Fibroblast of peridontal ligament (primary cell): ENCODE results near the gene USP34.
A peak's percentile ranks its signal among the peaks of the same experiment; 100 is the strongest.
"Not testable (repeated sequence)": the region's sequence is repeated elsewhere in the genome, so short reads cannot be mapped to it uniquely, and the experiment has no call there.

Source experiments
- DNase-seq: peaks from one replicate; pipeline ENCODE4 v3.0.0-alpha.2; 2010; ENCODE audit errors: extremely low read depth

The USP34 gene

GRCh38 chr2:61252031-61252430, 218.9 kb downstream of the USP34 start:
- no peak for DNase-seq

- no peak for DNase-seq
These were observed 221.3 kb downstream of the USP34 start for GRCh38 chr2:61249521-61250071.

GRCh38 chr2:61247204-61247812, 223.6 kb downstream of the USP34 start:
- DNase-seq, result peak; percentile 97

GRCh38 chr2:61244694-61245093, 226.2 kb downstream of the USP34 start:
- peak; percentile 15 for DNase-seq

- no peak for DNase-seq
These were observed 229.6 kb downstream of the USP34 start for GRCh38 chr2:61241266-61241665.

- no peak for DNase-seq
These were observed 232.5 kb downstream of the USP34 start for GRCh38 chr2:61238219-61239012.

GRCh38 chr2:61235716-61236115, 235.2 kb downstream of the USP34 start:
- DNase-seq, result no peak

GRCh38 chr2:61233581-61233980, 237.3 kb downstream of the USP34 start:
- DNase-seq, result no peak

GRCh38 chr2:61229936-61230335, 241.0 kb downstream of the USP34 start:
- DNase-seq, result peak; percentile 35

- DNase-seq, result no peak
These were observed 248.3 kb downstream of the USP34 start for GRCh38 chr2:61222567-61222966.

GRCh38 chr2:61221819-61222218, 249.1 kb downstream of the USP34 start:
- no peak for DNase-seq

GRCh38 chr2:61220768-61221167, 250.1 kb downstream of the USP34 start:
- DNase-seq, result peak; percentile 64

- DNase-seq, result no peak
These were observed 252.1 kb downstream of the USP34 start for GRCh38 chr2:61218817-61219170.

GRCh38 chr2:61218076-61218816, 252.6 kb downstream of the USP34 start:
- no peak for DNase-seq

- DNase-seq, result no peak
These were observed 256.7 kb downstream of the USP34 start for GRCh38 chr2:61214171-61214570.

- DNase-seq, result peak; percentile 80
These were observed 260.4 kb downstream of the USP34 start for GRCh38 chr2:61210332-61210981.

GRCh38 chr2:61205132-61205531, 265.8 kb downstream of the USP34 start:
- no peak for DNase-seq

- DNase-seq, result no peak
These were observed 274.2 kb downstream of the USP34 start for GRCh38 chr2:61196671-61197070.

GRCh38 chr2:61194646-61195045, 276.2 kb downstream of the USP34 start:
- DNase-seq, result not testable (repeated sequence)

GRCh38 chr2:61193670-61194561, 277.0 kb downstream of the USP34 start:
- DNase-seq, result no peak

GRCh38 chr2:61187085-61187484, 283.8 kb downstream of the USP34 start:
- no peak for DNase-seq
